Neuronal stem cell (in vitro differentiated cells): Measurements from ENCODE around the gene AREL1.

Source experiments
- DNase-seq: peaks from one replicate; pipeline ENCODE4 v3.0.0-alpha.2; 2013; ENCODE audit warnings: low spot score
- H2AFZ ChIP-seq: one replicate; pipeline ENCODE4 v1.6.1; 2013; ENCODE audit warnings: mild to moderate bottlenecking, low read length, inconsistent platforms
- H2AK5ac ChIP-seq: 2 replicates; pipeline ENCODE4 v1.6.1; 2013; ENCODE audit warnings: low read depth, mild to moderate bottlenecking, inconsistent platforms, low read length, moderate library complexity, mixed read lengths
- H2BK120ac ChIP-seq: 2 replicates; pipeline ENCODE4 v1.6.1; 2013; ENCODE audit warnings: low read depth, mild to moderate bottlenecking, inconsistent platforms, low read length, moderate library complexity, mixed read lengths
- H2BK12ac ChIP-seq: one replicate; pipeline ENCODE4 v1.6.1; 2013; ENCODE audit warnings: low read length, inconsistent platforms
- H2BK15ac ChIP-seq: 2 replicates; pipeline ENCODE4 v1.6.1; 2013; ENCODE audit warnings: mild to moderate bottlenecking, low read length, inconsistent platforms, mixed read lengths
- H2BK5ac ChIP-seq: one replicate; pipeline ENCODE4 v1.6.1; 2013; ENCODE audit warnings: inconsistent platforms, mild to moderate bottlenecking, low read length, moderate library complexity
- H3K14ac ChIP-seq: one replicate; pipeline ENCODE4 v1.6.1; 2013; ENCODE audit warnings: low read length, inconsistent platforms
- H3K18ac ChIP-seq: 2 replicates; pipeline ENCODE4 v1.6.1; 2013; ENCODE audit warnings: low read length, inconsistent platforms
- H3K23ac ChIP-seq: 2 replicates; pipeline ENCODE4 v1.6.1; 2013; ENCODE audit warnings: low read depth, mild to moderate bottlenecking, mixed read lengths, low read length, inconsistent platforms; ENCODE audit not compliant: poor library complexity
- H3K27ac ChIP-seq: replicated peaks from 3 replicates; pipeline ENCODE4 v1.5.1; 2013; ENCODE audit warnings: low read length, inconsistent platforms
- H3K27me3 ChIP-seq, 3 experiments: 2 replicates each; pipeline ENCODE4 v1.6.1; 2013; ENCODE audit warnings: low read length in 3 of 3, mild to moderate bottlenecking in 2 of 3, inconsistent platforms in 1 of 3, low read depth in 1 of 3, mixed read lengths in 1 of 3, moderate library complexity in 1 of 3; ENCODE audit not compliant: control insufficient read depth in 3 of 3, insufficient read depth in 3 of 3
- H3K36me3 ChIP-seq, 2 donors: replicated peaks in 1 of 2; 2 replicates each; pipeline ENCODE4 v1.6.1; 2013; ENCODE audit warnings: low read length in 2 of 2; ENCODE audit not compliant: control insufficient read depth in 2 of 2, insufficient read depth in 2 of 2
- H3K4ac ChIP-seq: 2 replicates; pipeline ENCODE4 v1.6.1; 2013; ENCODE audit warnings: inconsistent platforms, mild to moderate bottlenecking, low read length, moderate library complexity
- H3K4me1 ChIP-seq, 2 donors: 1 replicate in 1 of 2; 2 replicates in 1 of 2; pipeline ENCODE4 v1.6.1; 2013; ENCODE audit warnings: low read length in 2 of 2, low read depth in 1 of 2; ENCODE audit not compliant: control insufficient read depth in 2 of 2, insufficient read depth in 1 of 2
- H3K4me2 ChIP-seq: one replicate; pipeline ENCODE4 v1.6.1; 2013; ENCODE audit warnings: mild to moderate bottlenecking, low read length, inconsistent platforms; ENCODE audit not compliant: insufficient read depth, poor library complexity, severe bottlenecking
- H3K4me3 ChIP-seq, 2 donors: 2 replicates each; pipeline ENCODE4 v1.5.1; 2013; ENCODE audit warnings: low read length in 2 of 2, mild to moderate bottlenecking in 2 of 2, inconsistent platforms in 1 of 2, moderate library complexity in 1 of 2
- H3K79me1 ChIP-seq: one replicate; pipeline ENCODE4 v1.6.1; 2013; ENCODE audit warnings: low read depth, mild to moderate bottlenecking, inconsistent platforms, low read length, moderate library complexity
- H3K9ac ChIP-seq: one replicate; pipeline ENCODE4 v1.6.1; 2013; ENCODE audit warnings: mild to moderate bottlenecking, low read depth, low read length, inconsistent platforms; ENCODE audit not compliant: poor library complexity
- H3K9me3 ChIP-seq, 2 donors: replicated peaks in 1 of 2; 2 replicates each; pipeline versions ENCODE3 to v1.6.1; 2013; ENCODE audit warnings: low read length in 2 of 2, mild to moderate bottlenecking in 2 of 2, inconsistent platforms in 1 of 2, low read depth in 1 of 2, mixed read lengths in 1 of 2, moderate library complexity in 1 of 2; ENCODE audit not compliant: control insufficient read depth in 2 of 2, insufficient read depth in 1 of 2
- H4K8ac ChIP-seq: one replicate; pipeline ENCODE4 v1.6.1; 2013; ENCODE audit warnings: low read depth, mild to moderate bottlenecking, inconsistent platforms, low read length, moderate library complexity
- H4K91ac ChIP-seq: one replicate; pipeline ENCODE4 v1.6.1; 2013; ENCODE audit warnings: low read length, low read depth, mild to moderate bottlenecking, inconsistent platforms; ENCODE audit not compliant: poor library complexity
- WGBS, 2 donors: extraction: QIAGEN DNeasy Blood & Tissue Kit; methylation state at CpG; one replicate each; pipeline ENCODE4 v1.1.7; 2013; ENCODE audit warnings: missing lambda C conversion rate in 2 of 2, mixed read lengths in 1 of 2; ENCODE audit not compliant: insufficient read length in 2 of 2, insufficient replicate concordance in 1 of 2; ENCODE audit errors: extremely low coverage in 2 of 2; 5-methylcytosine and 5-hydroxymethylcytosine counted together

Gene AREL1

DNA sequence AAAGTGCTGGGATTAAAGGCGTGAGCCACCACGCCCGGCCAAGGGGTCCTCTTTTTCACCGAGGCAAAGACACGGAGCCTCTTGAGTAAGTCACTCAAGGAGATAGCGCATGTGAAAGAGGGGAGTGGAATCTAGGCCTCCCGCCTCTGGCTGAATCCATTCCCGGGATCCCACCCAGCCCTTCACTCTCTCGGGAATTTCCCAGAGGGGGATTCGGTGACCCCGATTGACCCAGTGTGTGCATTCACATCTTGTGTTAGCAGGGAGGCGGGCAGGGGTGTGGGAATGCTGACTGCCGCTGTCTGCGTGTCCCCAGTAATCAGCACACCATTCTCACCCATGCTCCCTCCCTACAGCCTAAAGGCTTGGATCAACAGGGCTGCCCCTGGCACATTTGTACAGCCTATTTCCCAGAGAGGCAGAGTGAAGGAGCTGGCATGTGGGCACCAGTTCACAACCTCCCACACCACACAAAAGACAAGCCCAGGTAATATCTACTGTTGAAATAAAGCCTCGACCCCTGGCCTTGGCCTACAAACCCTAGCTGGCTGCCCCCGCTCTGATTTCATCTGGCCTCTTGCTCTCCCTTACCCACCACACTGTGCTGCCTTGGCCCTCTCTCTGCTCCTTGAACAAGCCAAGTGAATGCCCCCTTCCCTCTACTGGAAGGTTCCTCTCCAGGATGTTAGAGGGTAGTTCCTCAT, 99.5 kb downstream of the AREL1 start:
- Histone ChIP-seq H3K4me3 (no peak overlapping the region), H3K14ac (peak overlapping the region; percentile 10), H2AFZ (no peak overlapping the region), H3K18ac (peak overlapping the region; percentile 49), H3K4me1 (peaks cover 3 to 12% of the 10 kb centered on the region in 2 donors), H2BK120ac (no peak overlapping the region), H4K91ac (no peak overlapping the region), H3K9me3 (no peaks in the 10 kb centered on the region), H3K27me3 (peaks cover 16 to 62% (median 29%) of the 10 kb centered on the region in 3 experiments), H4K8ac (no peak overlapping the region), H3K27ac (peak overlapping the region; percentile 26), H2BK5ac (no peak overlapping the region), H2AK5ac (peak overlapping the region; percentile 72), H3K9ac (no peak overlapping the region), H2BK15ac (peak overlapping the region; percentile 17), H3K4me2 (no peak overlapping the region), H3K23ac (no peak overlapping the region), H3K4ac (no peak overlapping the region), H2BK12ac (peak overlapping the region; percentile 35), H3K79me1 (no peaks in the 10 kb centered on the region), H3K36me3 (no peaks in the 10 kb centered on the region)
- no CpG with 5 or more reads among the region's 16 CpGs for WGBS, 2 donors
- no peak for DNase-seq

- Histone ChIP-seq H3K9ac (peak overlapping the region; percentile 86), H4K8ac (no peak overlapping the region), H2AK5ac (peak overlapping the region; percentile 51), H3K36me3 (no peaks in the 10 kb centered on the region), H4K91ac (no peak overlapping the region), H3K4ac (no peak overlapping the region), H3K23ac (no peak overlapping the region), H2BK15ac (peak overlapping the region; percentile 52), H2BK120ac (peak overlapping the region; percentile 39), H3K4me3 (peak overlapping the region; percentile 43 to 85), H3K14ac (no peak overlapping the region), H3K4me2 (peak overlapping the region; percentile 80), H2BK5ac (no peak overlapping the region), H2AFZ (peak overlapping the region; percentile 95), H2BK12ac (no peak overlapping the region), H3K4me1 (peaks cover 3 to 12% of the 10 kb centered on the region in 2 donors), H3K27ac (no peak overlapping the region), H3K27me3 (peaks cover 16 to 62% (median 29%) of the 10 kb centered on the region in 3 experiments), H3K9me3 (no peaks in the 10 kb centered on the region), H3K18ac (peak overlapping the region; percentile 97), H3K79me1 (no peaks in the 10 kb centered on the region)
- DNase-seq = peak; percentile 80
- WGBS, 2 donors = no CpG with 5 or more reads among the region's 69 CpGs
These were observed 100.4 kb downstream of the AREL1 start for GRCh38 chr14:74612350-74613021.

- H3K4me2 ChIP-seq = peak within 1 kb of the TSS; percentile 80
- peak within 1 kb of the TSS; percentile 92 for H3K14ac ChIP-seq
- H3K4me1 ChIP-seq = peaks cover 3 to 11% of the 10 kb centered on the region in 2 donors
- H3K9ac ChIP-seq = peak within 1 kb of the TSS; percentile 86
- H3K9me3 ChIP-seq = no peaks in the 10 kb centered on the region
- peak within 1 kb of the TSS; percentile 76 for H2AK5ac ChIP-seq
- peak within 1 kb of the TSS; percentile 95 for H2AFZ ChIP-seq
- no peak within 1 kb of the TSS for H3K27ac ChIP-seq
- H3K18ac ChIP-seq = peak within 1 kb of the TSS; percentile 97
- H3K36me3 ChIP-seq = no peaks in the 10 kb centered on the region
- H3K79me1 ChIP-seq = no peaks in the 10 kb centered on the region
- H2BK12ac ChIP-seq = no peak within 1 kb of the TSS
- H3K27me3 ChIP-seq = peaks cover 16 to 57% (median 29%) of the 10 kb centered on the region in 3 experiments
- DNase-seq = no peak
- H3K4ac ChIP-seq = no peak within 1 kb of the TSS
- H2BK5ac ChIP-seq = no peak within 1 kb of the TSS
- H3K23ac ChIP-seq = peak within 1 kb of the TSS; percentile 18
- H2BK15ac ChIP-seq = peak within 1 kb of the TSS; percentile 72
- peak within 1 kb of the TSS; percentile 43 to 85 for H3K4me3 ChIP-seq
- H2BK120ac ChIP-seq = peak within 1 kb of the TSS; percentile 39
- H4K8ac ChIP-seq = no peak within 1 kb of the TSS
- WGBS, 2 donors = no CpG with 5 or more reads among the region's 70 CpGs
- H4K91ac ChIP-seq = no peak within 1 kb of the TSS
These were observed 101.1 kb downstream of the AREL1 start, which contains the start of gene LTBP2 for GRCh38 chr14:74611650-74612349. Gene LTBP2, minus strand, starts transcription at chr14:74612237. Its CDS starts 293 bp downstream, at chr14:74611944.
